Activated CD4-positive, alpha-beta T cell treated with anti-CD3 and anti-CD28 coated beads, Interleukin-2, amount 50 U/mL, for 48 hours (primary cell): ENCODE measurements around the gene TTC7B.
"Not testable (repeated sequence)": the region's sequence is repeated elsewhere in the genome, so short reads cannot be mapped to it uniquely, and the experiment has no call there.

Source experiments
- DNase-seq, 2 experiments: peaks; one replicate each; pipeline ENCODE4 v3.0.0-alpha.2; 2020

Gene TTC7B

GRCh38 chr14:90815822-90816662 is at the start of gene TTC7B:
TSS of gene TTC7B (minus strand) at chr14:90816430. CDS start at chr14:90816295, 135 bp downstream.
- peak; percentile 27 to 37 for DNase-seq

- DNase-seq = no peak
Observed at GRCh38 chr14:90864741-90865140, 48.5 kb upstream of the TTC7B start.

GRCh38 chr14:90858511-90858910 is 42.3 kb upstream of the TTC7B start:
- no peak for DNase-seq

- no peak for DNase-seq
Observed at GRCh38 chr14:90857866-90858265, 41.6 kb upstream of the TTC7B start.

GRCh38 chr14:90856115-90856514 is 39.9 kb upstream of the TTC7B start:
- DNase-seq = not testable (repeated sequence)

GRCh38 chr14:90853116-90853515 is 36.9 kb upstream of the TTC7B start:
- no peak for DNase-seq

- DNase-seq = no peak
Observed at GRCh38 chr14:90851327-90852036, 35.3 kb upstream of the TTC7B start.

GRCh38 chr14:90850487-90850886 is 34.3 kb upstream of the TTC7B start:
- DNase-seq = no peak

GRCh38 chr14:90849787-90850444 is 33.7 kb upstream of the TTC7B start:
- no peak for DNase-seq

- DNase-seq = no peak
Observed at GRCh38 chr14:90848944-90849731, 32.9 kb upstream of the TTC7B start.

- DNase-seq = no peak
Observed at GRCh38 chr14:90846511-90846910, 30.3 kb upstream of the TTC7B start.

GRCh38 chr14:90844321-90844720 is 28.1 kb upstream of the TTC7B start:
- no peak for DNase-seq

GRCh38 chr14:90842726-90843125 is 26.5 kb upstream of the TTC7B start:
- DNase-seq = no peak

GRCh38 chr14:90840667-90841066 is 24.4 kb upstream of the TTC7B start:
- not testable (repeated sequence) for DNase-seq

GRCh38 chr14:90839889-90840266 is 23.6 kb upstream of the TTC7B start:
- no peak for DNase-seq

GRCh38 chr14:90839024-90839888 is 23.0 kb upstream of the TTC7B start:
- no peak for DNase-seq

- DNase-seq = not testable (repeated sequence)
Observed at GRCh38 chr14:90838531-90838930, 22.3 kb upstream of the TTC7B start.

GRCh38 chr14:90837355-90837754 is 21.1 kb upstream of the TTC7B start:
- DNase-seq = no peak

- DNase-seq = no peak
Observed at GRCh38 chr14:90836692-90837063, 20.4 kb upstream of the TTC7B start.

GRCh38 chr14:90831821-90832220 is 15.6 kb upstream of the TTC7B start:
- no peak for DNase-seq

GRCh38 chr14:90830931-90831701 is 14.9 kb upstream of the TTC7B start:
- DNase-seq = no peak
